Breast epithelium (tissue), 4 donors: ENCODE data around the gene INTS3. TPM values are rescaled to one million over a fixed set of nuclear protein-coding genes. Genes with fewer than 3 reads are reported as not detected.

Source experiments
- DNase-seq, 2 donors: peaks; one replicate each; pipeline ENCODE4 v3.0.0-alpha.2; 2019; ENCODE audit warnings: low spot score in 2 of 2
- H3K27ac ChIP-seq, 2 donors: fragments of 200-600 bp; sonication (generic) in 1 of 2; one replicate each; pipeline ENCODE4 v1.5.1; 2016 to 2019; ENCODE audit warnings: mild to moderate bottlenecking in 1 of 2
- H3K27me3 ChIP-seq, 2 donors: fragments of 200-600 bp; sonication (generic) in 1 of 2; one replicate each; pipeline versions ENCODE4 v1.5.1 to v1.6.0; 2017 to 2019; ENCODE audit warnings: control low read depth in 1 of 2, mild to moderate bottlenecking in 1 of 2
- H3K36me3 ChIP-seq: fragments of 200-600 bp; one replicate; pipeline ENCODE4 v1.5.1; 2019
- H3K4me1 ChIP-seq, 2 donors: fragments of 200-600 bp; sonication (generic); one replicate each; pipeline ENCODE4 v1.5.1; 2016 to 2019; ENCODE audit warnings: control low read depth in 1 of 2
- H3K4me3 ChIP-seq, 3 donors: fragments of 200-600 bp; sonication (generic); 1 replicate in 2 of 3; 2 replicates in 1 of 3; pipeline ENCODE4 v1.5.1; 2016 to 2019; ENCODE audit warnings: mild to moderate bottlenecking in 3 of 3, moderate library complexity in 2 of 3
- H3K9me3 ChIP-seq, 2 donors: fragments of 200-600 bp; sonication (generic) in 1 of 2; one replicate each; pipeline ENCODE4 v1.5.1; 2016 to 2019; ENCODE audit warnings: control low read depth in 1 of 2
- CTCF ChIP-seq, 3 donors: fragments of 450-650 bp; IDR thresholded peaks; one replicate each; pipeline ENCODE4 v1.5.1; 2016 to 2017; ENCODE audit warnings: antibody characterized with exemption in 3 of 3, mild to moderate bottlenecking in 3 of 3, moderate library complexity in 3 of 3
- POLR2A ChIP-seq: fragments of 450-650 bp; IDR thresholded peaks from one replicate; pipeline ENCODE4 v1.6.1; 2016; ENCODE audit warnings: antibody characterized with exemption, mild to moderate bottlenecking, moderate library complexity
- POLR2AphosphoS5 ChIP-seq, 3 donors: sonication (generic); formaldehyde crosslinking; IDR thresholded peaks; one replicate each; pipeline ENCODE4 v1.6.1; 2017; ENCODE audit warnings: antibody characterized with exemption in 3 of 3
- intact Hi-C: fragments of 100-400 bp; cut with DNase I; formaldehyde crosslinking; loops from one replicate; pipeline ENCODE4 v1.15.1; 2023; ENCODE audit warnings: low total_unique reads
- total RNA-seq, 3 donors: library from RNA; depleted of rRNA; stranded (reverse); fragments of >200 nt; gene quantifications; one replicate each; pipeline ENCODE4 v1.1.0, GENCODE V29; 2016

Gene INTS3
- total RNA-seq, 3 donors from 2014 or later, result 46.5 to 53.4 (median 51.7) TPM

- no peak for TF ChIP-seq POLR2A
- no peak for TF ChIP-seq POLR2AphosphoS5 (IDR thresholded peaks at IDR 0.05)
- TF ChIP-seq CTCF (IDR thresholded peaks at IDR 0.05), result no peak
- intact Hi-C loops, result no loop called here
- H3K4me3 ChIP-seq, result no peak overlapping the region
- no peaks in the 10 kb centered on the region for H3K4me1 ChIP-seq
- no peaks in the 10 kb centered on the region for H3K9me3 ChIP-seq
- no peak overlapping the region for H3K27ac ChIP-seq
- DNase-seq, result no peak
- H3K36me3 ChIP-seq, result no peaks in the 10 kb centered on the region
- no peaks in the 10 kb centered on the region for H3K27me3 ChIP-seq
Measured at GRCh38 chr1:153688276-153688675, 39.6 kb upstream of the INTS3 start.

- Histone ChIP-seq H3K27me3 (no peaks in the 10 kb centered on the region), H3K4me1 (no peaks in the 10 kb centered on the region), H3K27ac (no peak overlapping the region), H3K9me3 (no peaks in the 10 kb centered on the region), H3K4me3 (no peak overlapping the region), H3K36me3 (no peaks in the 10 kb centered on the region)
- no peak for DNase-seq
- TF ChIP-seq CTCF (IDR thresholded peaks at IDR 0.05), result no peak
- intact Hi-C loops, result no loop called here
Measured at GRCh38 chr1:153688736-153689328, 39.0 kb upstream of the INTS3 start.

GRCh38 chr1:153693466-153693865 is 34.4 kb upstream of the INTS3 start:
- no peaks in the 10 kb centered on the region for H3K36me3 ChIP-seq
- no peaks in the 10 kb centered on the region for H3K9me3 ChIP-seq
- no peak for TF ChIP-seq POLR2A
- no peak for TF ChIP-seq POLR2AphosphoS5 (IDR thresholded peaks at IDR 0.05)
- no peak for TF ChIP-seq CTCF (IDR thresholded peaks at IDR 0.05)
- DNase-seq, result no peak
- H3K4me1 ChIP-seq, result no peaks in the 10 kb centered on the region
- no peak overlapping the region for H3K27ac ChIP-seq
- no peaks in the 10 kb centered on the region for H3K27me3 ChIP-seq
- intact Hi-C loops, result no loop called here
- H3K4me3 ChIP-seq, result no peak overlapping the region

GRCh38 chr1:153696741-153697140 is 31.1 kb upstream of the INTS3 start:
- intact Hi-C loops, result no loop called here
- TF ChIP-seq POLR2AphosphoS5 (IDR thresholded peaks at IDR 0.05) (no peak), POLR2A (no peak), CTCF (IDR thresholded peaks at IDR 0.05) (no peak)
- H3K27ac ChIP-seq, result peak overlapping the region in 1 of 2 donors; percentile 92
- no peaks in the 10 kb centered on the region for H3K27me3 ChIP-seq
- H3K4me1 ChIP-seq, result no peaks in the 10 kb centered on the region
- no peaks in the 10 kb centered on the region for H3K36me3 ChIP-seq
- no peak overlapping the region for H3K4me3 ChIP-seq
- DNase-seq, result no peak
- H3K9me3 ChIP-seq, result no peaks in the 10 kb centered on the region

- intact Hi-C loops, result no loop called here
- H3K27ac ChIP-seq, result peak overlapping the region; percentile 54 to 92
- TF ChIP-seq POLR2A (no peak), POLR2AphosphoS5 (IDR thresholded peaks at IDR 0.05) (no peak), CTCF (IDR thresholded peaks at IDR 0.05) (no peak)
- no peaks in the 10 kb centered on the region for H3K9me3 ChIP-seq
- no peaks in the 10 kb centered on the region for H3K4me1 ChIP-seq
- H3K36me3 ChIP-seq, result no peaks in the 10 kb centered on the region
- H3K4me3 ChIP-seq, result no peak overlapping the region
- no peaks in the 10 kb centered on the region for H3K27me3 ChIP-seq
- no peak for DNase-seq
Measured at GRCh38 chr1:153697191-153698019, 30.4 kb upstream of the INTS3 start.
